Panc1 (cell line): ENCODE data around the gene PARP11. TPM values are rescaled to one million over a fixed set of nuclear protein-coding genes. Genes with fewer than 3 reads are reported as not detected.

Source experiments
- ATAC-seq: fragments of 200-7000 bp; cut with Tn5 transposase; 2 replicates; pipeline ENCODE4 v1.9.1; 2020; ENCODE audit warnings: mild to moderate bottlenecking, moderate library complexity
- BruUV-seq: library from RNA; stranded (reverse); fragments of 400-500 nt; replicated peaks from 2 replicates; lab custom pipeline; 2021; lab: Mats Ljungman, UMichigan
- CTCF ChIA-PET: fragments of 300-600 bp; sonication (Branson Sonifier 250); formaldehyde crosslinking; loops from one replicate; lab custom pipeline; 2022; ENCODE audit warnings: antibody characterized with exemption; lab: Charles Lee
- POLR2A ChIA-PET: fragments of 300-600 bp; sonication (Branson Sonifier 250); formaldehyde crosslinking; loops from one replicate; lab custom pipeline; 2022; ENCODE audit warnings: antibody characterized with exemption; lab: Charles Lee
- DNase-seq: peaks from one replicate; pipeline ENCODE4 v3.0.0-alpha.2; 2010; ENCODE audit warnings: low read depth, low spot score
- H3K27ac ChIP-seq: 2 replicates; pipeline ENCODE4 v1.5.1; 2011; ENCODE audit warnings: mild to moderate bottlenecking, low read length, inconsistent platforms
- H3K27me3 ChIP-seq: fragments of 200-500 bp; sonication (Bioruptor generic); 2 replicates; pipeline ENCODE4 v1.6.0; 2014; ENCODE audit warnings: low read length, inconsistent platforms; ENCODE audit not compliant: control insufficient read depth, insufficient read depth
- H3K36me3 ChIP-seq: fragments of 200-500 bp; sonication (Bioruptor generic); 2 replicates; pipeline ENCODE4 v1.5.1; 2014; ENCODE audit warnings: inconsistent platforms, mild to moderate bottlenecking, low read length, moderate library complexity; ENCODE audit not compliant: control insufficient read depth, insufficient read depth
- H3K4me1 ChIP-seq: 2 replicates; pipeline ENCODE4 v1.5.1; 2011; ENCODE audit warnings: inconsistent platforms, mild to moderate bottlenecking, low read length, moderate library complexity; ENCODE audit not compliant: control insufficient read depth, insufficient read depth
- H3K4me3 ChIP-seq, 2 experiments: 2 replicates each; pipeline ENCODE4 v1.5.1; 2011 to 2012; ENCODE audit warnings: low read depth in 2 of 2, low read length in 2 of 2, mild to moderate bottlenecking in 2 of 2, inconsistent platforms in 1 of 2, moderate library complexity in 1 of 2
- H3K9me3 ChIP-seq: fragments of 200-500 bp; sonication (Bioruptor generic); 2 replicates; pipeline ENCODE4 v1.5.1; 2014; ENCODE audit warnings: low read depth, mild to moderate bottlenecking, inconsistent platforms, low read length, moderate library complexity; ENCODE audit not compliant: control insufficient read depth, insufficient read depth
- POLR2AphosphoS5 ChIP-seq: IDR thresholded peaks from 2 replicates; pipeline ENCODE4 v1.6.1; 2012; ENCODE audit warnings: mild to moderate bottlenecking, low read depth, low read length, moderate library complexity
- REST ChIP-seq, 2 experiments: IDR thresholded peaks; 2 replicates each; pipeline ENCODE4 v1.6.1; 2011 to 2012; ENCODE audit warnings: low read depth in 2 of 2, control low read depth in 1 of 2, low read length in 1 of 2, mild to moderate bottlenecking in 1 of 2, moderate library complexity in 1 of 2; ENCODE audit not compliant: insufficient read depth in 1 of 2
- SIN3A ChIP-seq: IDR thresholded peaks from 2 replicates; pipeline ENCODE4 v1.6.1; 2012; ENCODE audit warnings: low read depth, mild to moderate bottlenecking, low read length, moderate library complexity, borderline replicate concordance; ENCODE audit not compliant: insufficient read depth
- TCF7L2 ChIP-seq: IDR thresholded peaks from 2 replicates; pipeline ENCODE4 v1.6.1; 2011; ENCODE audit warnings: mild to moderate bottlenecking, low read depth, low read length, inconsistent platforms
- in situ Hi-C: cut with HindIII; loops from 2 replicates; pipeline ENCODE4 v1.10.0; 2016; ENCODE audit warnings: low sequenced_read_pairs, low pct_unique_long_range_greater_than_20kb
- intact Hi-C: fragments of 100-400 bp; cut with micrococcal nuclease; formaldehyde crosslinking; loops from one replicate; pipeline ENCODE4 v1.10.0; 2022; ENCODE audit not compliant: unreplicated experiment
- total RNA-seq: library from RNA; stranded (reverse); gene quantifications from one replicate; pipeline ENCODE4 v1.2.1, GENCODE V29; 2021; ENCODE audit not compliant: unreplicated experiment
- TF ChIP-seq, protein P1 (sequence below): fragments of 450-650 bp; IDR thresholded peaks from 2 replicates; pipeline ENCODE4 v1.5.1; 2017; ENCODE audit warnings: mild to moderate bottlenecking

The PARP11 gene
- total RNA-seq, 1 experiment from 2014 or later, result 7.3 TPM

GRCh38 chr12:3790642-3791041 is 82.6 kb downstream of the PARP11 start:
- H3K27me3 ChIP-seq, result no peaks in the 10 kb centered on the region; the same call in 1 of the 2 replicates

GRCh38 chr12:3789838-3790237 is 83.4 kb downstream of the PARP11 start:
- no peaks in the 10 kb centered on the region for H3K36me3 ChIP-seq
- no peaks in the 10 kb centered on the region; the same call in 1 of the 2 replicates for H3K27me3 ChIP-seq
- DNase-seq (no peak), ATAC-seq (no peak)
- no TSS peak for BruUV-seq
- ChIA-PET POLR2A (no interaction called here), CTCF (no interaction called here)
- no peaks in the 10 kb centered on the region for H3K4me1 ChIP-seq
- no peaks in the 10 kb centered on the region for H3K9me3 ChIP-seq
- no peak for TF ChIP-seq SIN3A
- TF ChIP-seq, protein P1, sequence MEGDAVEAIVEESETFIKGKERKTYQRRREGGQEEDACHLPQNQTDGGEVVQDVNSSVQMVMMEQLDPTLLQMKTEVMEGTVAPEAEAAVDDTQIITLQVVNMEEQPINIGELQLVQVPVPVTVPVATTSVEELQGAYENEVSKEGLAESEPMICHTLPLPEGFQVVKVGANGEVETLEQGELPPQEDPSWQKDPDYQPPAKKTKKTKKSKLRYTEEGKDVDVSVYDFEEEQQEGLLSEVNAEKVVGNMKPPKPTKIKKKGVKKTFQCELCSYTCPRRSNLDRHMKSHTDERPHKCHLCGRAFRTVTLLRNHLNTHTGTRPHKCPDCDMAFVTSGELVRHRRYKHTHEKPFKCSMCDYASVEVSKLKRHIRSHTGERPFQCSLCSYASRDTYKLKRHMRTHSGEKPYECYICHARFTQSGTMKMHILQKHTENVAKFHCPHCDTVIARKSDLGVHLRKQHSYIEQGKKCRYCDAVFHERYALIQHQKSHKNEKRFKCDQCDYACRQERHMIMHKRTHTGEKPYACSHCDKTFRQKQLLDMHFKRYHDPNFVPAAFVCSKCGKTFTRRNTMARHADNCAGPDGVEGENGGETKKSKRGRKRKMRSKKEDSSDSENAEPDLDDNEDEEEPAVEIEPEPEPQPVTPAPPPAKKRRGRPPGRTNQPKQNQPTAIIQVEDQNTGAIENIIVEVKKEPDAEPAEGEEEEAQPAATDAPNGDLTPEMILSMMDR, result no peak
- no peak for TF ChIP-seq REST (IDR thresholded peaks at IDR 0.05; ENCODE audit: insufficient read depth in 1 of 2, low read depth in 2 of 2, low read length in 1 of 2)
- no peak for TF ChIP-seq TCF7L2
- no peak overlapping the region for H3K27ac ChIP-seq
- H3K4me3 ChIP-seq, result no peak overlapping the region
- intact Hi-C loops (no loop called here), in situ Hi-C loops (no loop called here)

More at GRCh38 chr12:3790642-3791041, 82.6 kb downstream of the PARP11 start:
- no peak for ATAC-seq
- H3K9me3 ChIP-seq, result no peaks in the 10 kb centered on the region
- ChIA-PET POLR2A (no interaction called here), CTCF (no interaction called here)
- no peaks in the 10 kb centered on the region for H3K4me1 ChIP-seq
- no peak for TF ChIP-seq REST (IDR thresholded peaks at IDR 0.05; ENCODE audit: insufficient read depth in 1 of 2, low read depth in 2 of 2, low read length in 1 of 2)
- TF ChIP-seq TCF7L2, result no peak
- no peak for TF ChIP-seq POLR2AphosphoS5
- TF ChIP-seq, protein P1, result no peak
- no peak for TF ChIP-seq SIN3A
- no TSS peak for BruUV-seq
- intact Hi-C loops, result no loop called here
- in situ Hi-C loops, result no loop called here
- no peaks in the 10 kb centered on the region for H3K36me3 ChIP-seq
- no peak for DNase-seq
- H3K4me3 ChIP-seq, result no peak overlapping the region
- no peak overlapping the region for H3K27ac ChIP-seq
